ENCODE results near the gene BAHCC1.

BAHCC1 gene

DNA sequence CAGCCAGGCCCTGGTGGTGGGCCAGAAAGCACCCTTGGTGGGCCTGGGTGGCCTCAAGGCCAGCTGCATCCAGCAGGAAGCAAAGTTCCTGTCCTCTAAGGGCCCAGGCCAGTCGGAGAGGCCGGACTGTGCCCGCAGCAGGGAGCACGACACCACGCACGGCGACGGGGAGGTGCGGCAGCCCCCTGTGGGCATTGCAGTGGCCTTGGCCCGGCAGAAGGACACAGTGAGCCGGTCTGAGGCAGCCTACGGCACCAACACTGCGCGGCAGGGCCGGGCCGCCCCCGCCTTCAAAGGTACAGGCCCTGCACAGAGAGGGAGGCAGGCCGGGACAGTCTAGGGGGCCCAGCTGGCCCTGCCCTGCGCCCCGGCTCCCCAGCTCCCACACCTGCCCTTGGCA is 48.0 kb downstream of the BAHCC1 start:
- no peak for DNase-seq (ENCODE audit: low spot score)

DNA sequence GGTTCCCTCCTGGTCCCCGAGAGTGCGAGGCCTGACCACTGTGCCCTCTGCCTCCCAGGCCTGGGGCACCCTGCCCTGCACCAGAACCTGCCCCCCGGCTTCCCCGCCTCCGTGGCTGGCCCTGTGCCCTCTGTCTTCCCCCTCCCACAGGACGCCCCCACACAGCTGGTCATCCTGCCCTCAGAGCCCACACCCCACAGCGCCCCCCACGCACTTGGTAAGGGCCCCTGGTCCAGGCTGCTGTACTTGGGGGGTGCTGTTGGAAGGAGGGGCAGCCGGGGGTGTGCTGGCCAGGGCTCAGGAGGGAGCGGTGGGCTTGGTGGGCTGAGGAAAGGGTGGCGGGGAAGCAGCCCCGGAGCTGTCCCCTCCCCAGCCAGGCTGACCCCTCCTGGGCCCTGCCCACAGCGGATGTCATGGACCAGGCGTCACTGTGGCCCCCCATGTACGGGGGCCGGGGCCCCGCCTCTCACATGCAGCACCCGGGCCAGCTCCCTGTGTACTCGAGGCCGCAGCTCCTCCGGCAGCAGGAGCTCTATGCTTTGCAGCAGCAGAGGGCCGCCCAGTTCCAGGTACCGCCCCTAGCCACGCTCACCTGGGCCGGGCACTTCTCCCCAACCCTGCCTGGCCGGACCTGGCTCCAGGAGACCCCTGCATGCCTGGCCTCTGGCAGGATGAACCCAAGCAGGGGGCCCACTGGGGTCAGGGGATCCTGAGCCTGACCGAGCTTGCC is 49.5 kb downstream of the BAHCC1 start:
- no peak for DNase-seq (ENCODE audit: low spot score)

DNA sequence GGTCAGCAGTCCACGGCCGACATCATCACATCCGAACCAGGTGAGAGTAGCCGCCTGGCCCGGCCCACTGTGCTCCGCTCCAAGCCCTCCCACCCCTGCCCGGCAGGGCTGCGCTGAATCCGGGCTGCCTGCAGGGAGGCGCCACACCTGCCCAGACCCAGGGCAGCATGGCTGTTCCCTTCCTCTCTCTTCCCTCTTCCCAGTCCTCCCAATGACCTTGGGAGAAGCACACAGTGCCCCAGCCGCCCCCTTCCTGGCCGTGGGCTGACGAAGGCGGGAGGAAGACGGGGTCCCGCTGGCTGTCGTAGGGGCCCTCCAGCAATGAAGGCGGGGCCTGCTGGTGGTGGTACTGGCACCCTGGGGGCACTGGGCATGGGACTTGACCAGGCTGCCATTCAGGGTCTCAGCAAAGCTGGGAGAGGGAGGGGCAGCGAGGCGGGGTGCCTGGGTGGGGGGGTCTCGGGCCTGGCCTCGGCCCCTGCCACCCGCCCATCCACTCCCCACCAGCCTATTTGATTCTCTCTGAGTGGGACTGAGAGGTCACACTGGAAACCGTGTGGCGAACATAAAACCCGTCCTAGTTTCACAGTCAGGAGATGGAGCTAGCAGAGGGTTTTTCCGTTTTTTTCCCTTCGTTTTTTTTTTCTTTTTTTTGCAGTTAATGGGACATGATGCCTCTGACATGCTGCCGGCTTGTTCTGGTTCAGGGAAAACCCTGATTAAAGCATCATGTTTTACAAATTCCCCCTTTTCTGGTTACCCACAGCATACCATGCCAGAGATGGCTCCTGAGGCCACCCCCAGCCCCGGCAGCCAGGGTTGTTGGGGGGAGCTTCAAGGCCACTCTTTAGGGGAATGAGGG is 50.6 kb downstream of the BAHCC1 start:
- no peak for DNase-seq (ENCODE audit: low spot score)

DNA sequence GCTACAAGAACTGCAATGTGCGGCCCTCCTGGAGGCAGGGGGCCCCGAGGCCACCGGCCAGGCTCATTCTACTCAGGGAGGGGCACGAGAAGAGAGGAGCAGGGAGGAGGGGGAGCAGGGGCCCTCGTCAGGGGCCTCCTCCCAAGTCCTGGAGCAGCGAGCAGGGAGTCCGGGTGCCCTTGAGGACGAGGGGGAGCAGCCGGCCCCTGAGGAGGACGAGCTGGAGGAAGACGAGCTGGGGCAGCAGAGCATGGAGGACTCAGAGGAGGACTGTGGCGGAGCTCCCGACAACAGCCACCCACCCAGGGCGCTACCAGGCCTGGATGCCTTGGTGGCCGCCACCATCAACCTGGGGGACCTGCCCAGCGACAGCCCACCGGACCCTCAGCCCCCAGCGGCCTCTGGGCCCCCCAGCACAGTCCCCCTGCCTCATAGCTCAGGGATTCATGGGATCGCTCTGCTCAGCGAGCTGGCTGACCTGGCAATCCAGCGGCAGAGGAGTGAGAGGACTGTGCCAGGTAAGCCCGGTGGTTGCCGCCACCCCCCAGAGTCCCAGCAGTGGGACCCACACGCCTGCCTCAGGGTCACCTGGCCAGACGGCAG is 52.2 kb downstream of the BAHCC1 start:
- DNase-seq (ENCODE audit: low spot score): no peak

DNA sequence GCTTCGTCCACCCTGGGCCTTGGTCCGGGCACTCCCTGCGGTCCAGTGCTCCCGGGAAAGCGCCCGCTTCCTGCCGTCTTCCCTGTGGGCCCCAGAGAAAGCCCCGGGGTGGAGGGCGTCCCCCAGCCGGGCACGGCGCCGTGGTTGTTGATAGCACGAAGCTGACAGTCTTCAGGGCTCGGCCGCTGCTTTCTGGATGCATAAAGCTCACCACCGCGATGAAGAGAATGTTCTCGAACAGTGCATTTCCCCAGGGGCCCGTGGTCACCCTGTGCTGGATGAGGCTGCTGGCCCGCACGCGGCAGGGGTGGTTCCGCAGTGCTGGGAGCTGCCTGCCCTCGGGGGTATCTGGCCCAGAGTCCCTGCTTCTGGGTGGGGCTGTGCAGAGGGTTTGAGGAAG is 53.2 kb downstream of the BAHCC1 start:
- no peak for DNase-seq (ENCODE audit: low spot score)

DNA sequence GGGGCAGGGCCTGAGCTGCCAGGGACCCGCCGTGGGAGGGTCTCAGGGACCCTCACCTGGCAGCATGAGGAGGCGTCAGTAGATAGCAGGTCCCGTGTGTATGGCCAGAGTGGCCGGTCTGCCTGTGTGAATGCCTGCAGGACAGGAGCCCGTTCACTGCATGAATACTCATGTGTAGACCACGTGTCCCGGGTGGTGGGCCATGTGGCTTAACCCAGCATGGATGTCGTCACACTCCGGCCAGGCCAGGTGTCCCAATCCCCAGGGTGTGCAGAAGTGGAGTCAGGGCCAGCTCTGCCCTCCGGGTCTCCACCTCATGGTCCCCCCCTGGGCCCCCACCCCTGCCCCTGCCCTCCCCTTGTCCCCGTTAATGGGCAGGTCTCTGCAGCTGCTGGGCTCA is 53.7 kb downstream of the BAHCC1 start:
- no peak for DNase-seq (ENCODE audit: low spot score)

DNA sequence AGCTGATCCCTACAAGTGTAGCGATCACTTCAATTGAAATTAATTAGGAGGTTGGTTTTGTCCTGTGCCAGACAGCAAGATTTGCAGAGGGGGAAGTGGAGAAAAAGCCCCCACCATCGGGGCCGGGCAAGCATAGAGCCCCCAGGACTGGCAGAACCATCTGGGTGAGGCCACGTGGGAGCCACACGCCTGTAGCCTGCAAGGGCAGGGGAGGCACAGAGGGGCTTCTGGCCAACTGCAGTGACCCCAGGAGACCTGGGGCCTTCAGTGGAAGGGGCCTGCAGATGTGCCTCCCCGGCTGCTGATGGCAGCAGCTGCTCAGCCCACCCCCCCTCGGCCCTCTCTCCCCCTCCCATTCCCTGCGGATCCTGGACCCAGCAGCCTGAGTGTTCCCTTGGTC is 54.1 kb downstream of the BAHCC1 start:
- DNase-seq (ENCODE audit: low spot score): no peak

DNA sequence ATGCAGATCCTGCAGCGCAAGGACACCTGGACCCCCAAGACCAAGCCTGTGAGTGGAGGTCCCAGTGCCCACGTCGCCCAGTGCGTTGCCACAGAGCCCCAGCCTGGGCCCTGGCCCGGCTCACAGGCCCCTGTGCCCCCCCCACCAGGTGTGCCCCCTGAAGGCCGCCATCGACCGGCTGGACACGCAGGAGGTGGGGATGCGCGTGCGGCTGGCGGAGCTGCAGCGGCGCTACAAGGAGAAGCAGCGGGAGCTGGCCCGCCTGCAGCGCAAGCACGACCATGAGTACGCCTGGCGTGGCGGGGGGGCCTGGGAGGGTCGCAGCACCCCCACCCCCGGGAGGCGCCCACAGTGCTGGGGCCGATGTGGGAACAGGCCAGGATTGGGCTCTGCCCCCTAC is 56.6 kb downstream of the BAHCC1 start:
- DNase-seq (ENCODE audit: low spot score): no peak

DNA sequence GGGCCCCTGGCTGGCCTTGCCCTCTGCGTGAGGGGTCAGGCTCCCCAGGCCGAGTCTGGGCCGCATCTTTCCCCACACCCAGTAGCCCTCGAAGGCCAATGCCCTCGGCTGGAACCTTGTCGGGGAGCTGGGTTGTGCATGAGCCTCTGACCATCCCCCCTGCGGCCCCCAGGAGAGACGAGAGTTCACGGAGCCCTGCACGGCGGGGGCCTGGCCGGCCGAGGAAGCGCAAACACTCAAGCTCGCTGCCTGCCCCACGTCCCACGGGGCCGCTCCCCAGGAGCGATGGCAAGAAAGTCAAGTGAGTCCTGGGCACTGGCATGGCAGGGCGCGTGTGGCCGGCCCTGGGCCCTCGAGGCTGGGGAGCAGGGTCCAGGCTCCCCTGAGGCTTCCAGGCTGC is 57.3 kb downstream of the BAHCC1 start:
- DNase-seq (ENCODE audit: low spot score): no peak

DNA sequence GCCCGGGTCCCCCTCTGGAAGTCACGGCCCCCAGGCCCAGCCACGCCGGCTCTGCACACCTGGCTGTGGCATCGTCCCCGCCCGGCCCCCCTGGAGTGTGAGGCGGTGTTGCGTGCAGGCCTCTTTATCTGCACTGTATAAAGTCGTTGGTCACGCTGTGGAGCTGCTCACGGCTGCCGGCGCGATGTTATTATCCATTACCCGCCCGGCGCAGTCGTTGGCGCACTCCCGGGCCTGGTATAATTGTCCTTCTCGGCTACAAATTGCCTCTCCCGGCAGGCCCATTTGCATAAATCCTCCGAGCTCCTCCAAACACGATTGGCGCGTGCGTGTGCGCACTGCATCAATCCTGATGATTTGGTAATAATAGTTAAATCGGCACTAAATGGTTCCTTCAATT is 57.8 kb downstream of the BAHCC1 start:
- DNase-seq (ENCODE audit: low spot score): no peak

DNA sequence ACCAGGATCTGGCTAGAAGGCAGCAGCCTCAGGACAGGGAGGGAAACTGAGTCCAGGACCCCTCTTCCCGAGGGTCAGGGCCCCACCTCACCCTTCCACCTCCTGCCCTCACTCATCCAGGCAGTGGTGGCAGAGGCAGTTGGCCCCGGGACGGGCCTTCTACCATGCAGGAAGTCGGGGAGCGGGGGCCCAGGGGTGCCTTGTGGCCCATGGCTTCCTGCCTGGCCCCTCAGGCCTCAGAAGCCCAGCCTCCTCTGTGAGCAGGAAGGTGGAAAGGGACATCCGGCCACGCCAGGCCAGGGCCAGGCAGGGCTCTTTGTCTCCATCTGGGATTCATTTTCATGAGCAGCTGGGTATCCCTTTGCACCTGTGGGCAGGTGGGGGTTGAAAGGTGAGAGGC is 58.5 kb downstream of the BAHCC1 start:
- no peak for DNase-seq (ENCODE audit: low spot score)

DNA sequence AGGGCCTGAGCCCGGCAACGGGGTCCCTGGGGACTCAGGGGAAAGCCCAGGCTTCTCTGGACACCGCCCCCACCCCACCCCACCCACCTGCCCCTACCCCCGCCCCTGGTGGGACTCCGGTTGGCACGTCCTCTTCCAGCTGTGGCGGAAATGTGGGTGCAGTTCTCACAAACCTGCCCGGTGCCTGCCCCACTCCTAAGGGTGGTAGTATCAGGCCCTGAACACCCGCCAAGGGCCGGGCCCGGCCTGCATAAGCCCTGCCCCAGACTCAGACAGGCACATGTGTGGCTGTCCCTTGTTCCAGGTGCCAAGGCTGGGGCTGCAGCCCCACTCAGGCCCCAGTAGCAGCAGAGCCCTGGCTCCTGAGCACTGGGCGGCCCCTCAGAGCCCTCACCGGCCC is 59.2 kb downstream of the BAHCC1 start:
- no peak for DNase-seq (ENCODE audit: low spot score)

DNA sequence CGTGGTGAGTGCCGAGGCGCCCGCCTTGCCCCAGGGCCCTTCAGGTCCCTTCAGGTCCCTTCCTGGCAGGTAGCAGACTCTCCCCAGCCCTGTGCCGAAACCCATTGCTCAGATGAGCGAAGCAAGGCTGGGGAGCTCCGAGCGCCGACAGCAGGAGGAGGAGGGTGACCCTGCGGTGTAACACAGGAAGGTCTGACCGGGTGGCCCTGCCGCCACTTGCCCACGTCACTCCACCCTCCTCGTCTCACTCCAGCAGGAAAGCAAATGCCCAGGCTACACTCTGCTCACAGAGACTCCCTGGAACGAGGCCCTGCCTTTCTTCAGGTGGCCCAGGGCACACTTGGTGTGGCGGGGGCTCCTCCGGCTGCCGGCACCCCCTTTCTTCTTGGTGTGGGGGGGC is 60.1 kb downstream of the BAHCC1 start:
- DNase-seq (ENCODE audit: low spot score): no peak

DNA sequence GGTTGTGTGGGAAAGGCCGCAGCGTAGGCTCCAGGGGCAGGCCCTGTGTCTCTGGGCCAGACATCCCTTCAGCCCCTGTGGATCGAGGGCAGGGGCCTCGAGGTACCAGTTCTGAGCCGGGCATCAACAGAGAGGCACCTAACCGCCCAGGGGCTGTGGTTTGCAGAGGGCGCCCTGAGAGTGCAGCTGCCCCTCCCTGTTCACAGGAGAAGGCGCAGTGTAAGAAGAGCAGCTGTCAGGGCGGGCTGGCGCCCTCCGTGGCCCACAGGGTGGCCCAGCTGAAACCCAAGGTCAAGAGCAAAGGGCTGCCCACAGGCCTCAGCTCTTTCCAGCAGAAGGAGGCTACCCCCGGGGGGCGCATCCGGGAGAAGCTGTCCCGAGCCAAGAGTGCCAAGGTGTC is 60.8 kb downstream of the BAHCC1 start:
- DNase-seq (ENCODE audit: low spot score): no peak

DNA sequence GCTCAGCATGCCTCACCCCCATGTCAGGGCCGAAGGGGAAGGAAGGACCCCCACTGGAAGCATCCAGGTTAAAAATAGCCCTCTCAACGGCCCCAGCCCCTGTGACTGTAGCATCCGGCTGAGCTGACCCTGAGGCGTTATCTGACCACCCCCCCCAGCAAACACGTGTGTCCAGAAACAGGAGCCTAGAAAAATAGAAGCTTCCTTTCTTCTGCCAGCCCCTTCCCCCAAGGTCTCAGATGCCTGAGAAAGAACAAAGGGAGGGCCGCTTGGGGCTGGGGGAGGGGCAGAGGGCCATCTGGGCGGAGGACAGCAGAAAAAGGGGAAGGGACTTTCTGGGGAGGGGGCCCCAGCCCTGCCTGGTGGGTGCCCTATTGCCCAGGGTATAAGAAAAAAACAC is 61.5 kb downstream of the BAHCC1 start:
- peak; percentile 56 for DNase-seq (ENCODE audit: low spot score)

DNA sequence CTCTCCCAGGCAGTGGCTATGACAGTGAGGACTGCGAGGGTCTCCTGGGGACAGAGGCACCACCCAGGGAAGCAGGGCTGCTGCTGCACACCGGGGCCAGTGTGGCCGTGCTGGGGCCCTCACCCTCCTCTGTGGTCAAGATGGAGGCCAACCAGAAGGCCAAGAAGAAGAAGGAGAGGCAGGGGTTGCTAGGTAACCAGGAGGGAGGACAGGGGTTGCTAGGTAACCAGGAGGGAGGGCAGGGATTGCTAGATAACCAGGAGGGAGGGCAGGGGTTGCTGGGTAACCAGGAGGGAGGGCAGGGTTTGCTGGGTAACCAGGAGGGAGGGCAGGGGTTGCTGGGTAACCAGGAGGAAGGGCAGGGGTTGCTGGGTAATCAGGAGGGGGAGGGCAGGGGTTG is 62.1 kb downstream of the BAHCC1 start:
- DNase-seq (ENCODE audit: low spot score): no peak

DNA sequence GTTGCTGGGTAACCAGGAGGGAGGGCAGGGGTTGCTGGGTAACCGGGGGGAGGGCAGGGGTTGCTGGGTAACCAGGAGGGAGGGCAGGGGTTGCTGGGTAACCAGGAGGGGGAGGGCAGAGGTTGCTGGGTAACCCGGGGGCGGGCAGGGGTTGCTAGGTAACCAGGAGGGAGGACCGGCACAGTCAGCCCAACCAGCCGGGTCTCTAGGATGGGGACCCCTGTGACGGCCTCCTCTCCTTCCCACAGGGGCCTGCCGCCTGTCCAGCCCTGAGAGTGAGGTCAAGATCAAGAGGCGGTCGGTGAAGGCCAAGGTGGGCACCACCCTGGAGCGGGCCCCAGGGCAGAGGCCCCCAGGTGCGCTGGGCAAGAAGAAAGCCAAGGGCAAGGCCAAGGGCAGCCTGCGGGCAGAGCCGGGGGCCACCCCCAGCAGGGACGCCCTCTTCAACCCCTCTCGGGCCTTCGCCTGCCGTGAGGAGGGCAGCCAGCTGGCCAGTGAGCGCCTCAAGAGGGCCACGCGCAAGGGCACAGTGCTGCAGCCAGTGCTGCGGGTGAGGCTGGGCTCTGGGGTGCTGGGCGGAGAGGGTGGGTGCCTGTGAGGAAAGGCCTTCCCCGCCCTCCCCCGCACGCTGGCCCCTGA is 62.8 kb downstream of the BAHCC1 start:
- DNase-seq (ENCODE audit: low spot score): no peak

DNA sequence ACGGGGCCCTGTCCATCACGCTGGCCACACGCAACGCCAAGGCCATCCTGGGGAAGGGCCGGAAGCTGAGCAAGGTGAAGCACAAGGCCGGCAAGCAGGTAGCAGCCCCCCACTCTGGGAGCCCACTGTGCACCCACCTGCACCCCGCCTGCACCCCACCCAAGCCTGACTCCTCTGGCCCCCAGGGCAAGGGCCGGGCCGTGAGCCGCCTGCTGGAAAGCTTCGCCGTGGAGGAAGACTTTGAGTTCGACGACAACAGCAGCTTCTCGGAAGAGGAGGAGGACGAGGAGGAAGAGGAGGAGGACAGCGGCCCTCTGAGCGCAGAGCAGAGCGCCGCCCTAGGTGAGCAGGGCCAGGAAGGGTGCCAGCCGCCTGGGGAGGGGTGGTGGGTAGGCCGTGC is 63.4 kb downstream of the BAHCC1 start:
- DNase-seq (ENCODE audit: low spot score): no peak

DNA sequence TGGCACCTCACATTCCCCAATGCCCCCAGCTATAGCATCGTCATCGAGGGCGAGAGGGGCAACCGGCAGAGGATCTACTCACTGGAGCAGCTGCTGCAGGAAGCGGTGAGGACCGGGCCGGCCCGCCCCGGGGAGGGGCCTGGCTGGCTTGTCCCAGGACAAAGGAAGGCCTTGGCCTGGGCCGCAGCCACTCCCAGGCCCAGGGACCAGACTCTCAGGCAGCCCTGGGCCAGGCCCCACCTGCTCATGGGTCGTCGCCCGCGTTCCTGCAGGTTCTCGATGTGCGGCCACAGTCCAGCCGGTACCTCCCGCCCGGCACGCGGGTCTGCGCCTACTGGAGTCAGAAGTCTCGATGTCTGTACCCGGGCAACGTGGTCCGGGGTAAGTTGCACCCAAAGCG is 64.0 kb downstream of the BAHCC1 start:
- peak; percentile 79 for DNase-seq (ENCODE audit: low spot score)

DNA sequence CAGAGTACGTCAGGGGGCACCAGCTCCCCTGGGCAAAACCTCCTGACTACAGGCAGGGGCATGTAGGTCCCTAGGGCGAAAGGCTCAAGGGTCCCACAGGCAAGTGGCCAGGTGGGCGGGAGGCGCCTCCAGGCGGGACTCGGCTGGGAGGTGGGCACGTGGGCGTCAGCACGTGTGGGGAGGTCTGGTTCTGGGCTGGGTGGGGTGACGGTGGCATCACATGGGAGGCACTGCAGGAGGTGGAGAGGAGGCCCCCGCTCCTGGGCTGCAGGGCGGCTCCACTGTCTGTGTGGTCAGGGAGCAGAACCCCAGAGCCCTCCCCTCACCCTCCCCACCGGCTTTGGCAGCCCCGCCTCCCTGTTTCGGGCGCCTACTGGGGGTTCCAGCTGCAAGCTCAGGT is 64.6 kb downstream of the BAHCC1 start:
- DNase-seq (ENCODE audit: low spot score): no peak

DNA sequence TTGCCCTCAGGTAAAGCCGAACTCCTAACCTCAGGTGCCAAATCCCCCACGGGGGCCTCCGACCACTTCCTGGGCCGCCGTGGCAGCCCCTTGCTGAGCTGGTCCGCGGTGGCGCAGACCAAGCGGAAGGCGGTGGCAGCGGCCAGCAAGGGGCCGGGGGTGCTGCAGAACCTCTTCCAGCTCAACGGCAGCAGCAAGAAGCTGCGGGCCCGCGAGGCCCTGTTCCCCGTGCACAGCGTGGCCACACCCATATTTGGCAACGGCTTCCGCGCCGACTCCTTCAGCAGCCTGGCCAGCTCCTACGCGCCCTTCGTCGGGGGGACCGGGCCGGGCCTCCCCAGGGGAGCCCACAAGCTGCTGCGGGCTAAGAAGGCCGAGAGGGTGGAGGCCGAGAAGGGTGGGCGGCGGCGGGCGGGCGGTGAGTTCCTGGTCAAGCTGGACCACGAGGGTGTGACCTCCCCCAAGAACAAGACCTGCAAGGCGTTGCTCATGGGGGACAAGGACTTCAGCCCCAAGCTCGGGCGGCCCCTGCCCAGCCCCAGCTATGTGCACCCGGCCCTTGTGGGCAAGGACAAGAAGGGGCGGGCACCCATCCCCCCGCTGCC is 65.7 kb downstream of the BAHCC1 start:
- no peak for DNase-seq (ENCODE audit: low spot score)
